Neural cell (in vitro differentiated cells): Measurements from ENCODE around the gene GMDS. TPM values are rescaled to one million over a fixed set of nuclear protein-coding genes. Genes with fewer than 3 reads are reported as not detected.

ENCODE experiments used
- H2AFZ ChIP-seq: fragments of 200-600, 300-800 bp; sonication (generic), shearing (Covaris generic); 2 replicates; pipeline ENCODE4 v1.6.0; 2014; ENCODE audit warnings: low read depth, mild to moderate bottlenecking, antibody characterized with exemption, low read length, moderate library complexity
- H3F3A ChIP-seq: fragments of 200-600 bp; shearing (Covaris generic); 2 replicates; pipeline ENCODE4 v1.6.1; 2016; ENCODE audit warnings: mild to moderate bottlenecking, moderate library complexity, mixed read lengths, antibody characterized with exemption, low read length; ENCODE audit not compliant: insufficient read depth, poor library complexity, severe bottlenecking
- H3K27ac ChIP-seq: fragments of 200-600, 300-800 bp; sonication (generic), shearing (Covaris generic); 2 replicates; pipeline ENCODE4 v1.5.1; 2014; ENCODE audit warnings: mild to moderate bottlenecking, low read length, moderate library complexity
- H3K27me3 ChIP-seq: fragments of 300-800, 200-600 bp; sonication (generic), shearing (Covaris generic); 2 replicates; pipeline ENCODE4 v1.6.0; 2014; ENCODE audit warnings: mild to moderate bottlenecking, low read depth, low read length, moderate library complexity; ENCODE audit not compliant: insufficient read depth
- H3K36me3 ChIP-seq: fragments of 300-800, 200-600 bp; sonication (generic), shearing (Covaris generic); 2 replicates; pipeline ENCODE4 v1.5.1; 2014; ENCODE audit warnings: mild to moderate bottlenecking, antibody characterized with exemption, low read length, moderate library complexity; ENCODE audit not compliant: insufficient read depth
- H3K4me2 ChIP-seq: fragments of 300-800, 200-600 bp; sonication (generic), shearing (Covaris generic); 2 replicates; pipeline ENCODE4 v1.6.0; 2014; ENCODE audit warnings: mild to moderate bottlenecking, low read length
- H3K4me3 ChIP-seq: fragments of 300-800, 200-600 bp; sonication (generic), shearing (Covaris generic); 2 replicates; pipeline ENCODE4 v1.5.1; 2014; ENCODE audit warnings: mild to moderate bottlenecking, low read length, moderate library complexity
- H3K79me2 ChIP-seq: fragments of 200-600 bp; shearing (Covaris generic); replicated peaks from 2 replicates; pipeline ENCODE4 v1.6.0; 2014; ENCODE audit warnings: mild to moderate bottlenecking, low read length, moderate library complexity; ENCODE audit not compliant: insufficient read depth
- H3K9ac ChIP-seq: fragments of 300-800, 200-600 bp; sonication (generic), shearing (Covaris generic); 2 replicates; pipeline ENCODE4 v1.6.1; 2016; ENCODE audit warnings: mild to moderate bottlenecking, low read length, mixed read lengths
- H3K9me2 ChIP-seq: fragments of 200-600 bp; shearing (Covaris generic); 2 replicates; pipeline ENCODE4 v1.6.1; 2016; ENCODE audit warnings: mild to moderate bottlenecking, low read length, mixed read lengths; ENCODE audit not compliant: insufficient read depth
- H3K9me3 ChIP-seq: fragments of 200-600, 300-800 bp; sonication (generic), shearing (Covaris generic); 2 replicates; pipeline ENCODE4 v1.6.1; 2016; ENCODE audit warnings: mild to moderate bottlenecking, mixed run types, low read length, moderate library complexity, mixed read lengths
- H4K20me1 ChIP-seq: fragments of 200-600 bp; shearing (Covaris generic); 2 replicates; pipeline ENCODE4 v1.6.1; 2016; ENCODE audit warnings: mild to moderate bottlenecking, mixed run types; ENCODE audit not compliant: insufficient read depth
- CTCF ChIP-seq: fragments of 450-650 bp; IDR thresholded peaks from 2 replicates; pipeline ENCODE4 v1.5.1; 2014; ENCODE audit warnings: antibody characterized with exemption, mild to moderate bottlenecking, moderate library complexity; ENCODE audit not compliant: poor library complexity, severe bottlenecking
- EP300 ChIP-seq: fragments of 450-650 bp; conservative IDR thresholded peaks from 2 replicates; pipeline ENCODE4 v1.6.1; 2014; ENCODE audit warnings: antibody characterized with exemption, mild to moderate bottlenecking, moderate library complexity; ENCODE audit not compliant: poor library complexity, severe bottlenecking
- EZH2 ChIP-seq: fragments of 200-600, 300-800 bp; shearing (Covaris generic), sonication (generic); IDR thresholded peaks from 2 replicates; pipeline ENCODE4 v1.6.1; 2014; ENCODE audit warnings: antibody characterized with exemption, low read length, borderline replicate concordance, mild to moderate bottlenecking; ENCODE audit not compliant: insufficient read depth, poor library complexity, severe bottlenecking
- MXI1 ChIP-seq: fragments of 450-650 bp; conservative IDR thresholded peaks from 2 replicates; pipeline ENCODE4 v1.6.1; 2014; ENCODE audit warnings: antibody characterized with exemption, mild to moderate bottlenecking; ENCODE audit not compliant: poor library complexity, severe bottlenecking
- POLR2AphosphoS5 ChIP-seq: IDR thresholded peaks from 2 replicates; pipeline ENCODE4 v1.6.1; 2012
- RAD21 ChIP-seq: fragments of 450-650 bp; conservative IDR thresholded peaks from 2 replicates; pipeline ENCODE4 v1.6.1; 2014; ENCODE audit warnings: antibody characterized with exemption, mild to moderate bottlenecking, moderate library complexity
- SMC3 ChIP-seq: fragments of 450-650 bp; conservative IDR thresholded peaks from 2 replicates; pipeline ENCODE4 v1.6.1; 2014; ENCODE audit warnings: antibody characterized with exemption, mild to moderate bottlenecking, moderate library complexity; ENCODE audit not compliant: poor library complexity
- TAF1 ChIP-seq: IDR thresholded peaks from 2 replicates; pipeline ENCODE4 v1.6.1; 2012; ENCODE audit warnings: low read depth
- polyA plus RNA-seq: library from polyadenylated mRNA; depleted of rRNA; stranded (reverse); fragments of >200 nt; gene quantifications from 2 replicates; pipeline ENCODE4 v1.2.3, GENCODE V29; 2014
- TF ChIP-seq, protein P1 (sequence below): IDR thresholded peaks from 2 replicates; pipeline ENCODE4 v1.6.1; 2012; ENCODE audit warnings: borderline replicate concordance

Gene GMDS
- polyA plus RNA-seq, 1 donor from 2014 or later, result 11.4 TPM

DNA sequence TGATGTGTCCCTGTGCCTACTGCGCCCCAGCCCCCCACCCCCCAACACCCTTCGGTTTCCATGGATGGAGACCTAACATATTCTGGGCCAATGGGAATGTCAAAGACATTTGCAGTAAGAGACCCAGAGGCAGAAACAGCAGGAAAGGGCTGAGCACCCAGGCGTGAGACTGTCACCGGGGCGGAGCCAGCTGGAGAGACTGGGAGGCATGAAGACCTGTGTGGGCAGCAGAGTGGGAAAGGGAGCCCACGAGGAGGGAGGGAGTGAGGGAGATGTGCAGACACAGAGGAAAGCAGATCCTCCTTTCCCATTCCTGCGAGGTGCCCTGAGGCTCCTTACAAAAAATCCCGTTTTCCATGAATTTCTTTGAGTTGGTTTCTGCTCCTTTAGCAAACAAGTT lies 485.5 kb downstream of the GMDS start:
- no peaks in the 10 kb centered on the region for H3K9me3 ChIP-seq
- H3K4me2 ChIP-seq, result no peak overlapping the region
- no peaks in the 10 kb centered on the region for H4K20me1 ChIP-seq
- no peaks in the 10 kb centered on the region for H3K9me2 ChIP-seq
- no peaks in the 10 kb centered on the region for H3F3A ChIP-seq
- no peaks in the 10 kb centered on the region for H3K79me2 ChIP-seq
- H3K9ac ChIP-seq, result no peak overlapping the region
- TF ChIP-seq POLR2AphosphoS5 (no peak), TAF1 (no peak), SMC3 (no peak), EP300 (no peak), MXI1 (no peak), RAD21 (no peak), CTCF (no peak), EZH2 (no peak)
- TF ChIP-seq, protein P1, sequence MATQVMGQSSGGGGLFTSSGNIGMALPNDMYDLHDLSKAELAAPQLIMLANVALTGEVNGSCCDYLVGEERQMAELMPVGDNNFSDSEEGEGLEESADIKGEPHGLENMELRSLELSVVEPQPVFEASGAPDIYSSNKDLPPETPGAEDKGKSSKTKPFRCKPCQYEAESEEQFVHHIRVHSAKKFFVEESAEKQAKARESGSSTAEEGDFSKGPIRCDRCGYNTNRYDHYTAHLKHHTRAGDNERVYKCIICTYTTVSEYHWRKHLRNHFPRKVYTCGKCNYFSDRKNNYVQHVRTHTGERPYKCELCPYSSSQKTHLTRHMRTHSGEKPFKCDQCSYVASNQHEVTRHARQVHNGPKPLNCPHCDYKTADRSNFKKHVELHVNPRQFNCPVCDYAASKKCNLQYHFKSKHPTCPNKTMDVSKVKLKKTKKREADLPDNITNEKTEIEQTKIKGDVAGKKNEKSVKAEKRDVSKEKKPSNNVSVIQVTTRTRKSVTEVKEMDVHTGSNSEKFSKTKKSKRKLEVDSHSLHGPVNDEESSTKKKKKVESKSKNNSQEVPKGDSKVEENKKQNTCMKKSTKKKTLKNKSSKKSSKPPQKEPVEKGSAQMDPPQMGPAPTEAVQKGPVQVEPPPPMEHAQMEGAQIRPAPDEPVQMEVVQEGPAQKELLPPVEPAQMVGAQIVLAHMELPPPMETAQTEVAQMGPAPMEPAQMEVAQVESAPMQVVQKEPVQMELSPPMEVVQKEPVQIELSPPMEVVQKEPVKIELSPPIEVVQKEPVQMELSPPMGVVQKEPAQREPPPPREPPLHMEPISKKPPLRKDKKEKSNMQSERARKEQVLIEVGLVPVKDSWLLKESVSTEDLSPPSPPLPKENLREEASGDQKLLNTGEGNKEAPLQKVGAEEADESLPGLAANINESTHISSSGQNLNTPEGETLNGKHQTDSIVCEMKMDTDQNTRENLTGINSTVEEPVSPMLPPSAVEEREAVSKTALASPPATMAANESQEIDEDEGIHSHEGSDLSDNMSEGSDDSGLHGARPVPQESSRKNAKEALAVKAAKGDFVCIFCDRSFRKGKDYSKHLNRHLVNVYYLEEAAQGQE, result no peak
- H2AFZ ChIP-seq, result no peak overlapping the region
- no peaks in the 10 kb centered on the region for H3K27me3 ChIP-seq
- no peak overlapping the region for H3K27ac ChIP-seq
- H3K36me3 ChIP-seq, result no peaks in the 10 kb centered on the region
- H3K4me3 ChIP-seq, result no peak overlapping the region

DNA sequence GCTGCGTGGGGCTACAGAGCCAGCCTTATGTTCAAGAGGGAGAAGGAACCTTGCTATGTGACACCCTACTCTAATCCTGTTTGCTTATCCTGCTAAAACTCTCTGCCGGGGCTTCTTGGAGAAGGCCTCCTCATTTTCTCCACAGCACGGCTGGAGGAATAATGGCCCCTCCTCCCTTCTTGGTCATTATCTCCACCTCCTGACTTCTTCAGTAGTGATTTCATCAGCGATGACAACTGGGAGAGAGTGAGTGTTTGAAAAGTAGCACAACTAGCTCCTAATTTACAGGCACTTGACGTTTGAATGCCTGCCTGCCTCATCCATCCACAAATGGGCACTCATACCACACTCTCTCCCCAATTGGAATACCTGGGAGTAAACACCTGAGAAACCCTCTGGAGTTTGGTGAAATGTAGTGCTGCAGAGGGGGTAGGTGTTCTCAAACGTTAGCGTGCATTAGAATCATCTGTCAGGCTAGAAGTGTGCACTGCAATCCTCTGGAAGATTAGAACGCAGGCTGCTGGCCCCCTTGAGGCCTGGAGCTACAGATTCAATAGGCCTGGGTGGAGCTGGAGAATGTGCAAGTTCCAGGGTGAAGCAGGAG lies 487.2 kb downstream of the GMDS start:
- H3K9ac ChIP-seq, result no peak overlapping the region
- TF ChIP-seq RAD21 (no peak), EZH2 (no peak), SMC3 (no peak), TAF1 (no peak), POLR2AphosphoS5 (no peak), MXI1 (no peak), CTCF (no peak), EP300 (no peak)
- TF ChIP-seq, protein P1, result no peak
- no peaks in the 10 kb centered on the region for H3F3A ChIP-seq
- no peaks in the 10 kb centered on the region for H4K20me1 ChIP-seq
- H3K27me3 ChIP-seq, result no peaks in the 10 kb centered on the region
- no peaks in the 10 kb centered on the region for H3K79me2 ChIP-seq
- H3K27ac ChIP-seq, result no peak overlapping the region
- H2AFZ ChIP-seq, result no peak overlapping the region
- no peaks in the 10 kb centered on the region for H3K9me3 ChIP-seq
- no peaks in the 10 kb centered on the region for H3K36me3 ChIP-seq
- H3K4me2 ChIP-seq, result no peak overlapping the region
- H3K4me3 ChIP-seq, result no peak overlapping the region
- no peaks in the 10 kb centered on the region for H3K9me2 ChIP-seq
